Measurements from ENCODE around the gene ARL6IP5.

Gene ARL6IP5, protein sequence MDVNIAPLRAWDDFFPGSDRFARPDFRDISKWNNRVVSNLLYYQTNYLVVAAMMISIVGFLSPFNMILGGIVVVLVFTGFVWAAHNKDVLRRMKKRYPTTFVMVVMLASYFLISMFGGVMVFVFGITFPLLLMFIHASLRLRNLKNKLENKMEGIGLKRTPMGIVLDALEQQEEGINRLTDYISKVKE

DNA sequence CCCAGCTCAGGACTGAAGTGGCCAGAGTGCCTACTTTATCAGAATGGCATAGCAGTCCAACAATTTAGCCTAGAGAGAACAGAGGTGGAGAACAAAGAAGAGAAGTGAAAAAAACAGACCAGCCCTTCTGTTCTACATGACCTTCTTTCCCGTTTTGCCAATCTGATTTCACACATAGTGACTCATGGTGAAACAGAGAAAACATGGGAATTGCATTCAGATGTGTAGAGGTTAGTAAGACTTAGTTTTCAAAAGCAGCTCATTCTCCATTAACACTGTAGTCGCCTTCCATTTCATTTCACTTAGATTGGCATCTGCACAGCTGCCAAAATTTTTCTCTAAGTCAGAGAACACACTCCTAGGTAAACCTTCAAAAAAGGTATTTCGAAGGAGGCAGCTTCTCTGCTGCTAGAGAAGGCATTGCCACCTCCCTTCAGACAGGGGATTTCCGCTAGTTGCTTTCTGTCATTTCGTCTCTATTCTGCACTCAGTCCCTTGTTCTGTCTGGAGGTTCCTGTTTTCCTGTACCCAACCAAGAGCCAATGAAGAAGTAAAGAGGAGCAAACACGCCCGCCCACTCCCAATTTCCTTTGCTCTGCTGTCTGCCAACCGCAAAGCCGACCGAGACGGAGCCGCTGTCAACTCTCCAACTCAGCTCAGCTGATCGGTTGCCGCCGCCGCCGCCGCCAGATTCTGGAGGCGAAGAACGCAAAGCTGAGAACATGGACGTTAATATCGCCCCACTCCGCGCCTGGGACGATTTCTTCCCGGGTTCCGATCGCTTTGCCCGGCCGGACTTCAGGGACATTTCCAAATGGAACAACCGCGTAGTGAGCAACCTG, at the start of gene ARL6IP5:
ARL6IP5 (plus strand) TSS at position 612 of the 842 bp plus-strand sequence; CDS start at position 723, 111 bp downstream.
- FAIRE-seq (no peak), DNase-seq (ENCODE audit: insufficient read length, low spot score) (no peak)
- TF ChIP-seq, protein P1, sequence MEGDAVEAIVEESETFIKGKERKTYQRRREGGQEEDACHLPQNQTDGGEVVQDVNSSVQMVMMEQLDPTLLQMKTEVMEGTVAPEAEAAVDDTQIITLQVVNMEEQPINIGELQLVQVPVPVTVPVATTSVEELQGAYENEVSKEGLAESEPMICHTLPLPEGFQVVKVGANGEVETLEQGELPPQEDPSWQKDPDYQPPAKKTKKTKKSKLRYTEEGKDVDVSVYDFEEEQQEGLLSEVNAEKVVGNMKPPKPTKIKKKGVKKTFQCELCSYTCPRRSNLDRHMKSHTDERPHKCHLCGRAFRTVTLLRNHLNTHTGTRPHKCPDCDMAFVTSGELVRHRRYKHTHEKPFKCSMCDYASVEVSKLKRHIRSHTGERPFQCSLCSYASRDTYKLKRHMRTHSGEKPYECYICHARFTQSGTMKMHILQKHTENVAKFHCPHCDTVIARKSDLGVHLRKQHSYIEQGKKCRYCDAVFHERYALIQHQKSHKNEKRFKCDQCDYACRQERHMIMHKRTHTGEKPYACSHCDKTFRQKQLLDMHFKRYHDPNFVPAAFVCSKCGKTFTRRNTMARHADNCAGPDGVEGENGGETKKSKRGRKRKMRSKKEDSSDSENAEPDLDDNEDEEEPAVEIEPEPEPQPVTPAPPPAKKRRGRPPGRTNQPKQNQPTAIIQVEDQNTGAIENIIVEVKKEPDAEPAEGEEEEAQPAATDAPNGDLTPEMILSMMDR (IDR thresholded peaks at IDR 0.05; ENCODE audit: insufficient read depth, missing control alignments) = no peak

DNA sequence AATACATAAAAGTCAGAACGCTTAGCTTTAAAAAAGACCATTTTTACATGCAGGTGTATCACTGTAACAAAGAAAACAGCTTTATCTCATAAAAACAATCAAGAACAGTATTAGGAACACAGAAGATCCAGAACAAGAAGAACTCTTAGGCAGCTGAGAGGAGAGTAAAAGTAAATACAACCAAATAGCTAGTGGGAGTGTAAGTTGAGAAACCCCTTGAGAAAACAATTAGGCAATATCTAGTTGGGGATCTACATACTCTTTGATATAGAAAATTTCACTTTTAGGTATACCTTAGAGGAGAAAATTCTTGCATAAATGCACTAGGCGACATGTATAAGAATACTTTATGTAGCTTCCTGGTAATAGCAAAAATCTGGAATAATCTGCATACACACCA, 40.1 kb upstream of the ARL6IP5 start:
- TF ChIP-seq, protein P1 (IDR thresholded peaks at IDR 0.05; ENCODE audit: insufficient read depth, missing control alignments) = no peak
- no peak for FAIRE-seq
- no peak for DNase-seq (ENCODE audit: insufficient read length, low spot score)

DNA sequence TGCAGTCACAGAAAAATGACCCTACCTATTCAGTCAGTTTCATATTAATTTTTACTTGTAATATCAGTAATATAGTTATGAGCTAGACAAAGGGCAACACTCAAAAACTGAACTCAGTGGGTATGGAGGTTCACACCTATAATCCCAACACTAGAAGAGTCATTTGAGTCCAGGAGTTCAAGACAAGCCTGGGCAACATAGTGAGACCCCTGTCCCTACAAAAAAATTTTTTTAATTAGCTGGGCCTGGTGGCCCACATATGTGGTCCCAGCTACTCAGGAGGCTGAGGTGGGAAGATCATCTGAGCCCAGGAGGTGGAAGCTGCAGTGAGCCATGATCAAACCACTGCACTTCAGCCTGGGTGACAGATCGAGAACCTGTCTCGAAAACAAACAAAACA, 35.7 kb upstream of the ARL6IP5 start:
- DNase-seq (ENCODE audit: insufficient read length, low spot score) = no peak
- TF ChIP-seq, protein P1 (IDR thresholded peaks at IDR 0.05; ENCODE audit: insufficient read depth, missing control alignments) = no peak
- no peak for FAIRE-seq

DNA sequence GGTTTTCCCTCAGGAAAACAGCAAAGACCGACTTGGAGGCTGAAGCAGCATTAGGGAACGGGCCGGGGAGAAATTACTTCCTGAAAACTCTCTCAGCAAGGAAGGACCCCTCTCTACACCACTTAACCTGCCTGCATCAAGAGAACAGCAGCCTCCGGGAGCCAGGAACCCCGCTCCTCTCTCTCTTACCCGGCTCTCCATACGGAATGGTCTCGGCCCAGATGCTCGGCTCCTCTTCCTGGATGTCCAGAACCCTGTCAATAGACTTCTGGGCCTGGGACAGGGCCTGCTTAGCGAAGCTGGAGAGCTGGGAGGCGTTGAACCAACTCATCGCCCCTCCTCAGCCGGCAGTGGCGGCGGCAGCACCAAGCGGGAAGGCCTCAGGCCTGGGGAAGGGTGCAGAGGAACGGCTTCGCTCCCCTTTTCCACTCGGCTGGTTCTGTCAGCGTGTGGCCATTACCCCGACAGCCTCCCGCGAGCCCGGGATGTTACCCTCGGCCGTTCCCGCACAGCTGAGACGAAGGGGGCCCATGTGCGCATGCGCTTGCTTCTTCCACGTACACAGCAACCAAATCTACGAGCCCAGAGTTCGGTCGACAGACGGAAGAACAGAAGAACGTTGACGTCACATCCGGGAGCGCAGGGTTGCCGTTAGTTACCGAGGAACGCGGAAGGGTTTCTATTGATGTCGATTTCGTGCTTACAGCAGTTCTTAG, 32.8 kb upstream of the ARL6IP5 start, which contains the start of gene TMF1:
TMF1 (minus strand) TSS at position 578 of the 716 bp plus-strand sequence; CDS start at position 331, 247 bp downstream.
- TF ChIP-seq, protein P1 (IDR thresholded peaks at IDR 0.05; ENCODE audit: insufficient read depth, missing control alignments) = no peak
- peak; percentile 95 for FAIRE-seq
- peak; percentile 39 for DNase-seq (ENCODE audit: insufficient read length, low spot score)

DNA sequence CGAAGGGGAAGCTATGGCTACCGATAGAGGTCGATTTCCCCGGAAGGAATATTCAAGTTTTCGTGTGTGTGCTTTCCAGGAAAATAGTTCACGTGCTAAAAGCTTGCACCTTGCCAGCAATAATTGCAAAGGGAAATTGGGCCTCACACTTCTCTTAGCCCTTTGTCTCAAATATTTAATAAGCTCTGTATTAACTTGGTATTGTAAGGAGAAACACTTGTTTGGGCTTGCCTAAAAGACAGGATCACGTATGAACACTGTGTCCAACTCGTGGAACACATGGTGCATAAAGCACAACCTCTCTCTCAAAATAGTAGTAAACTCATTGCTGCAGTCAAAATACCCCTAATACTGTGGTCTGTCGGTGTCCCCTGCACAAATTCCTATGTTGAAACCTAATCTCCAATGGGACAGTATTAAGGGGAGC, 32.3 kb upstream of the ARL6IP5 start:
- DNase-seq (ENCODE audit: insufficient read length, low spot score) = no peak
- FAIRE-seq = no peak
- TF ChIP-seq, protein P1 (IDR thresholded peaks at IDR 0.05; ENCODE audit: insufficient read depth, missing control alignments) = no peak

DNA sequence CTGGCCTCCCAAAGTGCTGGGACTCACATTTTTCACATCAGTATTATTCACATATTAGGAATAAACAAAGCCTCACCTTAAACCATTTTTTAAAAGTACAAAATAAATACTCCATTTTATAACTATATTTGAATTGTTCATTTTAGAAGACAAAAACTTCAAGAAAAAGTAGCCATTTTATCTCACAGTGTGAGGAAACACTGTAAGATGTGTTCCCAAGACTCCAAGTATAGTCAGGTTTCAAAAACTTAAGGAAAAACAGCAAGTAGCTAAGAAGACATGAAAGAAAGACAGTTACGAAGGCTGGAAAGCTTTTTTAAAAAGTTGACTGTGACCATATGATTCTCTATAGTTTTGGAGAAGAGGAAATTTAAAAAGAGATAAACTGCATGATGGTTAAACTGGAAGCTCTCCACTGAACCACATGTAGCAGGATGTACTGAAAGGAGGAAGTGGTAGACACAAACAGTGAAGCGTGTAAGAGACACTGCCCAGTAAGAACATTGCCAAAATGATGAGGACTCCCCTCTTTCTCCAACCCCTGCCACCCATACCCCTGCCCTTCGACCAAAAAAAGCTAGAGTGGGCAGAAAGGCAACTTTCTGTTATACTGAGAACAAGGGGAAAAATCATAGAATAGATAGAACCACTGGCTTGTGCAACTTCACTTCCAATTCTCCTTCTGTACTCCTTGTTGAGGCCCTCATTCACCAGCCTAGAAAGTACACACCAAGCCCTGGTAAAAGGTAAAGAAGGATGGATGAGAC, 26.4 kb upstream of the ARL6IP5 start:
- DNase-seq (ENCODE audit: insufficient read length, low spot score) (no peak), FAIRE-seq (no peak)
- TF ChIP-seq, protein P1 (IDR thresholded peaks at IDR 0.05; ENCODE audit: insufficient read depth, missing control alignments) = no peak
